Spleen (tissue), 7 donors: ENCODE results near the gene TBC1D22A.

Source experiments
- POLR2A ChIP-seq, 3 donors: fragments of 450-650 bp; IDR thresholded peaks; one replicate each; pipeline ENCODE4 v1.5.1; 2017; ENCODE audit warnings: antibody characterized with exemption in 3 of 3, mild to moderate bottlenecking in 1 of 3
- TF ChIP-seq, protein P1 (sequence below), 11 experiments: fragments of 200-600 bp in 7 of 11; fragments of 450-650 bp in 4 of 11; sonication (generic) in 4 of 11; IDR thresholded peaks in 8 of 11; conservative IDR thresholded peaks in 3 of 11; 1 replicate in 7 of 11; 2 replicates in 4 of 11; pipeline versions ENCODE4 v1.4.0 to v1.8.0; 2016 to 2021; ENCODE audit warnings: antibody characterized with exemption in 11 of 11, inconsistent platforms in 4 of 11, mild to moderate bottlenecking in 1 of 11
- donor health status: DM: no; HTN: no; CAD: no; lungs with moderate emphysema.
- donor health status: DM: no; HTN: no; CAD: no.
- donor health status: DM: no; HTN: no; CAD: no.

- TF ChIP-seq, protein P1, sequence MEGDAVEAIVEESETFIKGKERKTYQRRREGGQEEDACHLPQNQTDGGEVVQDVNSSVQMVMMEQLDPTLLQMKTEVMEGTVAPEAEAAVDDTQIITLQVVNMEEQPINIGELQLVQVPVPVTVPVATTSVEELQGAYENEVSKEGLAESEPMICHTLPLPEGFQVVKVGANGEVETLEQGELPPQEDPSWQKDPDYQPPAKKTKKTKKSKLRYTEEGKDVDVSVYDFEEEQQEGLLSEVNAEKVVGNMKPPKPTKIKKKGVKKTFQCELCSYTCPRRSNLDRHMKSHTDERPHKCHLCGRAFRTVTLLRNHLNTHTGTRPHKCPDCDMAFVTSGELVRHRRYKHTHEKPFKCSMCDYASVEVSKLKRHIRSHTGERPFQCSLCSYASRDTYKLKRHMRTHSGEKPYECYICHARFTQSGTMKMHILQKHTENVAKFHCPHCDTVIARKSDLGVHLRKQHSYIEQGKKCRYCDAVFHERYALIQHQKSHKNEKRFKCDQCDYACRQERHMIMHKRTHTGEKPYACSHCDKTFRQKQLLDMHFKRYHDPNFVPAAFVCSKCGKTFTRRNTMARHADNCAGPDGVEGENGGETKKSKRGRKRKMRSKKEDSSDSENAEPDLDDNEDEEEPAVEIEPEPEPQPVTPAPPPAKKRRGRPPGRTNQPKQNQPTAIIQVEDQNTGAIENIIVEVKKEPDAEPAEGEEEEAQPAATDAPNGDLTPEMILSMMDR (IDR thresholded peaks at IDR 0.05 in 8 of 11, conservative IDR thresholded peaks at IDR 0.05 in 3 of 11), result no peak
- no peak for TF ChIP-seq POLR2A (IDR thresholded peaks at IDR 0.05)
These were observed 414.9 kb downstream of the TBC1D22A start for GRCh38 chr22:47177334-47177815.
